Measurements from ENCODE around the gene PSMB2. TPM values are rescaled to one million over a fixed set of nuclear protein-coding genes. Genes with fewer than 3 reads are reported as not detected.
"Not testable (repeated sequence)": the region's sequence is repeated elsewhere in the genome, so short reads cannot be mapped to it uniquely, and the experiment has no call there.

The PSMB2 gene
- total RNA-seq, 1 experiment from 2014 or later = 124 TPM

DNA sequence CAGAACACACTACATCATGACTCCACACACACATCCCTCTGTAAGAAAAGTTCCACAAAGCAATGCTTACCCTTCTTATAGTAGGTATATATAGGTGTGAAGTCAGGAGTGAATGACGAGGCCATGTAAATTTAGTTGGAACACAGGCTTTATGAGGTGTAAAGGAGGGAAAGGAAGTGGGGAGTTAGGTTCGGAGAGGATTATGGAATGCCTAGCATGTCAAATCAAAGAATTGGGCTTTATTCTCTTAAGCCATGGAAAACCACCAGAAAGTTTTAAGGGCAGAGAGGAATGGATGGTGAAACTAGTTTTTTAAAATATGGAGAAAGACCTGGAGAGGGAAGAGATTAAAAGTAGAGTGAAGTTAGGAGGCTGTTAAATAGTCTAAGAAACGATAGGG lies 41.9 kb downstream of the PSMB2 start:
- in situ Hi-C loops (cut with HindIII; ENCODE audit: low sequenced_read_pairs) = no loop called here
- no peak for DNase-seq (ENCODE audit: low spot score)

DNA sequence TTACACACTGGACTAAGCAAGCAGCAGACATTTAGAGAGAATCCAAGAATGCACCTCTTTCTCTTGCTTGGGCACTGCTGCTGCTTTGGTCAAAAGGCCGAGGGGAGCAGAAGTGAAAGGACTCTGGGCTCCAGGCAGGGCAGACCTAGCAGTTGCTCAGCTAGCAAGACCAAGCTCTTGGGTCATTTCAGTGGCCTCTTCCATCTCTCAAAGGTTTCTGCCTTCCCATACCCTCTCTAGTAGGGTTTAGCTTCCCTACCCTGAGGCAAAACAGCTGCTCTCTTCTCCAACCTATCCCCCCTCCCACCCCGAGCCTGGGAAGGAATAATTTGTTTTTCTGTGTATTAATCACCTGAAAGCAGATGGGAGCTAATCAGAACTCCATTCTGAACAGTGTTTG lies 42.4 kb downstream of the PSMB2 start:
- DNase-seq (ENCODE audit: low spot score) = no peak
- in situ Hi-C loops (cut with HindIII; ENCODE audit: low sequenced_read_pairs) = no loop called here

DNA sequence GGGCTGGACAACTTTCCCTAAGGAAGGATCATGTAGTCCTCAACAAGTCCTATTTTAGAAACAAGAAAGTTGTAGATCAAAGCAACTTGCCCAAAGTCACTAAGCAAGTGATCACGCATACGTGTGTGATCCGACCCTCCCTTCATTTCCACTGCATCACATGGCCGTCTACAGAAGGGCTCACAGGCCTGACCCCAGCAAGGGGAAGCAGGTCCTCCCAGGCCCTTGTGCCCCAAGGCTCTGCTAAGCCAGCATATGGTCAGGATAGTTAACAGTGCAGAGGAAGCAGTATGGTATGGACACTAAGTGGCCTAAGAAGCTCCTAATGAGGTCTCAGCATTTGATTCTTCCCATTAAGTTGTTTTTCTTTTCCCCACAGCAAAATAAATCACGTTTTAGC lies 43.5 kb downstream of the PSMB2 start:
- in situ Hi-C loops (cut with HindIII; ENCODE audit: low sequenced_read_pairs) = no loop called here

DNA sequence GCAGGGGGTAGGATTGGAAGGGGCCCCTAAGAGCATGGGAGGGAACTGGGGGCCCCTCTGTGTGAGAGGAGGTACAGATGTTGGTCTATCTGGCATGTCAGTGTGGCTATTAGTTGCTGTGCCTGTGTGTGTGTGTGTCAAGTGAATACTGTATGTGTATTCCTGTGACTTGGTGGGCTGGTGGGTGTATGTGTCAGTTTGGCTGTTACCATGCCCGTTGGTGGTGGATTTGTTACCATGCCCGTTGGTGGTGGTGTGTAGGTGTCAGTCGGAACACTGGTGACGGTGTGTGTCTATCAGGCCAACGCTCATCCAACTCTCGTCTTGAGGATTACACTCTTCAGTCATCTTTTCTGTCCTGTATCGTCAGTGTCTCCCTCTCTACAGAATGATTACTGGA lies 45.6 kb downstream of the PSMB2 start:
- in situ Hi-C loops (cut with HindIII; ENCODE audit: low sequenced_read_pairs) = no loop called here
- DNase-seq (ENCODE audit: low spot score) = no peak

More for the DNA sequence above, 43.5 kb downstream of the PSMB2 start:
- no peak for DNase-seq (ENCODE audit: low spot score)

DNA sequence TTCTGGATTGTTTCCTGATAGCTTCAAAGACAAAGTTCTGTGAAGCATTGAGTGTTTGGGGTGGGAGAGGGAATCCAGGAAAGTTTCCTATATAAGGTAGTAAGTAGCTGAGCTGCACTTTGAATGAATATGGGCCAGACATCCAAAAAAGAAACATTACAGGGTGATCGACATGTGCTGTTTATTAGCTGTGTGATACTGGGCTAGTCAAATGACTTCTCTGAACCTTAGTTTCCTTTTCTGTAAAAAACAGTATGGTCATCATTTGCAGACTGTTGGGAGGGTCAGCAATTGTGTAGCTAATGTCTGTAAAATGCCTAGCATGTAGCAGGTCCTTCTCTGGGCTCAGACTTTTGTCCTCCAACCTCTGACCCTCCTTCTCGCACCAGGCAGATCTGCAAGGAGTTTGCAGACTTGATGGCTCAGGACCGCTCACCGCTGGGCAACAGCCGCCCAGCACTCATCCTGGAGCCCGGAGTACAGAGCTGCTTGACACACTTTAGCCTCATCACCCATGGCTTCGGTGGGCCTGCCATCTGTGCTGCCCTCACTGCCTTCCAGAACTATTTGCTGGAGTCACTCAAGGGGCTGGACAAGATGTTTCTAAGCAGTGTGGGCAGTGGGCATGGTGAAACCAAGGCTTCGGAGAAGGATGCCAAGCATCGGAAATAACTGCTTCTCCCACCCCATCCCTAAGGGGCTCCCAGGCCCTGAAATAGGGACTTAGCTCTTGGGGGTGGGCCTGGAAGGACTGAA lies 47.1 kb downstream of the PSMB2 start:
- in situ Hi-C loops (cut with HindIII; ENCODE audit: low sequenced_read_pairs) = no loop called here

DNA sequence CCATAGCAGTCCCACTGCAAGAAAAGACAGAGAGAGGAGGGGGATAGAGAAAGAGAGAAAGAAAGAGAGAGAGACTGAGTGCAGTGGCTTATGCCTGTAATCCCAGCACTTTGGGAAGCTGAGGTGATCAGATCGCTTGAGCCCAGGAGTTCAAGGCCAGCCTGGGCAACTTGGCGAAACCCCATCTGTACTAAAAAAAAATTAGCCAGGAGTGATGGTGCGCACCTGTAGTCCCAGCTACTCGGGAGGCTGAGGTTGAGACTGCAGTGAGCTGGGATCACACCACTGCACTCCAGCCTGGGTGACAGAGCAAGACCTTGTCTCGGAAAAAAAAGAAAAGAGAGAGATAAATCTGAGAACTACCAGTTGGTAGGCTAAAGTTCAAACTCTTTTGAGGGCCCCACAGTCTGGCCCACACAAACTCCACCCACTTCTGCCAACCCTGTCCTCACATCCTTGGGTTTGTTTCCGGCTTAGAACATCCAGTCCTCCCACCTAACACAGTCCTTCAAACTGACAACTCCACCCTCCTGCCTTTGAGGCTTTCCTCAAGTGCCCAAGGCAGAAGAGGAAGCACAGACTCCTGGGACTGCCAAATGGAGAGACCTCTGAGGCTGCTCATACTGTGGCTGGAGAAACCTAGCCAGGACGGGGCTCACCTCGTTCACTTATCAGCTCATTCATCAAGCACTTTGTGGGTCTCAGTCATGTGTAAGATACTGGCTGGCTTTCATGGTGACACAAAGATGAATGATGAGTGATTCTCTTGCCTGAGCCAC lies 48.1 kb downstream of the PSMB2 start:
- DNase-seq (ENCODE audit: low spot score) = no peak
- in situ Hi-C loops (cut with HindIII; ENCODE audit: low sequenced_read_pairs) = no loop called here

More for the DNA sequence above, 47.1 kb downstream of the PSMB2 start:
- DNase-seq (ENCODE audit: low spot score) = no peak

DNA sequence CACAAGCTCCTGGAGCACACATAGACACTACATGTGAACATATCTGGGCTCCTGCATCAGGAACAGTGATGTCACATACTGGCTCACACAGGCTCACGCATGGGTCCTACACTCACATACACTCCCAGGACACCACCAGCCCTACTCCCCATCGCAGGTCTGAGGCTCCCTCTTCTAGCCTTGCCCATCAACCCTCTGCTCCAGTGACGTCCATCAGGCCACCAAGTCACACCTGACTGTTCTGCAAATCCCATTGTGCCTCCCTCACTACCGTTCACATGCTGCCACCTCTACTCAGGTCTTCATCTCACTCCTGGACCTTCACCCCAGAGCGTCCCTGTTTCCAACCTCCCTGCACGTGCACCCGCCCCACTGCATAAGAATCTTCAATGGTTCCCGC lies 50.1 kb downstream of the PSMB2 start:
- in situ Hi-C loops (cut with HindIII; ENCODE audit: low sequenced_read_pairs) = no loop called here
- DNase-seq (ENCODE audit: low spot score) = no peak

DNA sequence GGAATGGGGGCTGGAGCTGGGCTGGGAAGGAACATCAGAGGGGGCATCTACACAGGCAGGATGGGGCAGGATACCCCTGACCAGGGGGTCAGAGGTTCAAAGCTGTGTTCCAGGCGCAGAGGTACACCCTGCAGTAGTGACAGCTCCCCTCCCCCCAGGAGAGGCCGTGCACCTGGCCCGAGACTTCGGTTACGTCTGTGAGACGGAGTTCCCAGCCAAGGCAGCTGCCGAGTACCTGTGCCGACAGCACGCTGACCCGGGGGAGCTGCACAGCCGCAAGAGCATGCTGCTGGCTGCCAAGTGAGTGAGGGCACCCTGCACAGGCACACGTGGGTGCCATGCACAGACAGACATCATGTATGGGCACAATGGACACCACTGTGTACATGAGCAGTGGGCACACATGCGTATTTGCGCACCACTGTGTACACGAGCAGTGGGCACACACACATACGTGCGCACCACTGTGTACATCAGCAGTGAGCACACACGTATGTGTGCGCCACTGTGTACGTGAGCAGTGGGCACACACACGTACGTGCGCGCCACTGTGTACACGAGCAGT lies 50.8 kb downstream of the PSMB2 start:
- no peak for DNase-seq (ENCODE audit: low spot score)
- in situ Hi-C loops (cut with HindIII; ENCODE audit: low sequenced_read_pairs) = no loop called here

DNA sequence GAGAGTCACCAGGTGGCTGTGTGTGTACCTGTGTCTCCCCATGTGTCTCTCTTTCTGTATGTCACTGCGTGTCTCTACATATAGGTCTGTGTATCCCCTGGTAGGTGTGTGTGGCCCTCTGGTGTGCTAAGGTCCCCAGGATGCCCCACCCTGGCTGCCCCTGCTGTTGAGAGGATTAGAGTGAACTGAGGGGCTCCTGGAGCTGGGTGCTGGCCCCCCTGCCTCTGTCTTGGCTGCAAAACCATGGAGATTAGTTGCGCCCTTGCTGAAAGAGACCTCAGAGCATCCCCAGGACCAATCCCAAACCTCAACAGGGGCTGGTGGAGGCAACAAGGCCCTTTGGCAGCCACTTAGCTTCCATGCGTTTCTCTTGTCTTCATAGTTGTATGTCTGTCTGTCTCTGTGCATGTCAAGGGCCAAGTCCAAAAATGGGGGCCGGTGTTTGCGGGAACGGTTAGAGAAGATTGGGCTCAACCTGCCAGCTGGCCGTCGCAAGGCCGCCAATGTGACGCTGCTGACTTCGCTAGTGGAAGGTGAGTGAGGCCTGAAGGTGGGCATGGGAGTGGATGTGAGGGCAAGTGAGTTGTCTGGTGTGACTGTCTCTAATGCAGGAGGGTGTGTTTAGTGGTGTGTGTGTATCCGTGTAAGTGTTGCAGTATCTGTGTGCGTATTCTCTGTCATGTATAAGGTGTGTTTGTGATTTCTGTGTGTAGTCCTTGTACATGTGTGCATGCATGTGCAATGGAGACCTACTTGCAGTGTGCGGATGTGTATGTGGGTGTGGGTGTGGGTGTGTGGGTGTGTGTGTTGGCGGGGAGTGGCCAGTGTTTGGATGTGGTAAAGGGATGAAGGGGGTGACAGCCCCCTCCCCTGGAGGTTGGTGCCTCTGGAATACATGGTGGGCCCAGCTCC lies 51.6 kb downstream of the PSMB2 start:
- DNase-seq (ENCODE audit: low spot score) = no peak
- in situ Hi-C loops (cut with HindIII; ENCODE audit: low sequenced_read_pairs) = no loop called here

DNA sequence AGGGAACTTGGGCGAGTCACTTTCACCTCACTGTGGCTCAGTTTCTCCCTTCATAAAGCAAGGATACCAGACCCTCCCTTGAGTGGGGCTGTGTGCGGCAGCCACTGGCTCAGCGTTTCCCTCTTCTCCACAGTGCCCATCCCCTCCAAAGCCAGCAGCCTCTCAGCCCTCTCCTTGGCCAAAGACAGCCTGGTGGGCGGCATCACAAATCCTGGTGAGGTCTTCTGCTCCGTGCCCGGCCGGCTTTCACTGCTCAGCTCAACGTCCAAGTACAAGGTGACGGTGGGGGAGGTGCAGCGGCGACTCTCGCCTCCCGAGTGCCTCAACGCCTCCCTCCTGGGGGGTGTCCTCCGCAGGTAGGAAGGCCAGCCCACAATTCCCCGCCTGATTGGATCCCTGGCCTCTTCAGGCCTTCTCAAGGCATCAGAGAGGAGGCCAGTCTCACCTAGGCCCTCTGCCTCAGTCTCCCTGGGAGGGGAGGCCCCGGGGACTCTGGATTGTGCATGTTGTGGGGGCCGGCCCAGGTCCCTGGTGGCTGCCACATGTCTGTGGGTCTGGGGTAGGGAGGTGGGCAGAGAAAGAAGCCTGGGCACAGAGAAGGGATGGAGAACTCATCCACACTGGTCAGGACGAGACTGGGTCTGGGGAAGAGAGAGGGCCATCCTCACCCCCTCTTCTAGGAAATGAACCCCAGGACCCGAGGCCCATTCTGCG lies 53.0 kb downstream of the PSMB2 start:
- DNase-seq (ENCODE audit: low spot score) = no peak
- in situ Hi-C loops (cut with HindIII; ENCODE audit: low sequenced_read_pairs) = no loop called here

DNA sequence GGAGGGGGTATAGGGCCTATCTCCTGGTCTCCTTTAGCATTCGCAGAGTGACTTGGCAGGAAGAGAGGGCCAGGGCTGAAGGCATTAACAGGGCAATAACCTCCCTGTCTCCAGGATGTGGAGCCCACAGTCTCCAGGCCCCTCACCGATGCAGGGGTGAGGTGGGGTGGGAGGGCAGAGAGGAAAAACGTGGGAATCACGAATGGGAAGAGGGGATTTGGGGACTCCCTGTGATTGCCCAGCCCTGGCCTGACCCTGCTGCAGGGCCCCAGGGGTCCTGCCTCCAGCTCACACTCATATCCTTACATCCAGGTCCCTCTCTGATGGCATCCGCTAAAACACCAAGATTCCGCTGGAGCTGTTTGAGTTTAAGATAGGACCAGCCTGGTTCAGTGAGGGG lies 53.6 kb downstream of the PSMB2 start:
- in situ Hi-C loops (cut with HindIII; ENCODE audit: low sequenced_read_pairs) = no loop called here
- no peak for DNase-seq (ENCODE audit: low spot score)

DNA sequence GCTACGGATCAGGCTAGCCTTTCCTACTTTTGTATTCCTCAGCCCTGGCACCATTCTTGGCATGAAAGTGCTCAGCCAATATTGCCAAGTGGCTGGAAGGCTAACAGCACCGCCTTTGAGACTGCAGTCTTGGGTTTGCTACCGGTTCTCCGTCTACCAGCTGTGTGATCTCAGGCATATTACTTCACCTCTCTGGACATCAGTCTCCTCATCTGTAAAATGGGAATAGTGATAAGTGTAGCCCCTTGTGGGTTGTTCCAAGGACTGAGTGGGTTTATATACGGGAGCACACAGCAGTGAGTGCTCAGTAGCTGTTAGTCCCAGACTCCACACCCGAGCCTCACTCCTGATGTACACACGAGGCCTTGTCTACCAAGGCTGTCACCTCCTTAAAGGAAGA lies 54.5 kb downstream of the PSMB2 start:
- no peak for DNase-seq (ENCODE audit: low spot score)
- in situ Hi-C loops (cut with HindIII; ENCODE audit: low sequenced_read_pairs) = no loop called here

DNA sequence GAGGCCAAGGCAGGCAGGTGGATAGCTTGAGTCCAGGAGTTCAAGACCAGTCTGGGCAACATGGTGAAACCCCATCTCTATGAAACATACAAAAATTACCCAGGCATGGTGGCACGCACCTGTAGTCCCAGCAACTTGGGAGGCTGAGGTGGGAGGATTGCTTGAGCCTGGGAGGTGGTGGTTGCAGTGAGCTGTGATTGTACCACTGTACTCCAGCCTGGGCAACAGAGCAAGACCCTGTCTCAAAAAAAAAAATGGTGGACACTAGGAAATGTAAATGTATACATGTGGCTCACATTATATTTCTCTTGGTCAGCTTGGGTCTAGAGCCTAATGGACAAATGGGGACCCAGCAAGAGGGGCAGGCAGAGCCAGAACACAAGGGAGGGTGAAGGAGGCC lies 55.5 kb downstream of the PSMB2 start:
- in situ Hi-C loops (cut with HindIII; ENCODE audit: low sequenced_read_pairs); DNase-seq (ENCODE audit: low spot score): not testable (repeated sequence)

DNA sequence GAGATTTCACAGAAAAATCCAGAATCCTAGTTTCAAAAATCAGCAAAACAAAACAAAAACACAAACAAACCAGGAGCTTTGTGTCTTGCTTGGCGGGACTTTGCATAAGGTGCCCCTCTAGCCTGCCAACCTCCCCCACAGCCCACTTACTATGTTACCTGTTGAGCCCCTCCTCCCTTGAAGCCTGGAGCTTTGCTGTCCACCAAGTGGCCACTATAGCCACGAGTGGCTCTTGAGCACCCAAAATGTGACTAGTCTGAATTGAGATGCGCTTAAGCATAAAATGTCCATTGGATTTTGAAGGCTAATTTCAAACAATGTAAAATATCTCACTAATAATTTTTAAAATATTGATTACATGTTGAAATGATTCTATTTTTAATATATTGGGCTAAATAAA lies 56.0 kb downstream of the PSMB2 start:
- in situ Hi-C loops (cut with HindIII; ENCODE audit: low sequenced_read_pairs) = no loop called here
- no peak for DNase-seq (ENCODE audit: low spot score)

DNA sequence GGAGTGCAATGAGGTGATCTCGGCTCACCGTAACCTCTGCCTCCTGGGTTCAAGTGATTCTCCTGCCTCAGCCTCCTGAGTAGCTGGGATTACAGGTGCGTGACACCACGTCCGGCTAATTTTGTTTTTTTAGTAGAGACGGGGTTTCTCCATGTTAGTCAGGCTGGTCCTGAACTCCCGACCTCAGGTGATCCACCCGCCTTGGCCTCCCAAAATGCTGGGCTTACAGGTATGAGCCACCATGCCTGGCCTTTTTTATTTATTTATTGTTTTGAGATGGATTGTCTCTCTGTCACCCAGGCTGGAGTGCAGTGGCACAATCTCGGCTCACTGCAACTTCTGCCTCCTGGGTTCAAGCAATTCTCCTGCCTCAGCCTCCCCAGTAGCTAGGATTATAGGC lies 59.7 kb downstream of the PSMB2 start:
- DNase-seq (ENCODE audit: low spot score); in situ Hi-C loops (cut with HindIII; ENCODE audit: low sequenced_read_pairs): not testable (repeated sequence)

DNA sequence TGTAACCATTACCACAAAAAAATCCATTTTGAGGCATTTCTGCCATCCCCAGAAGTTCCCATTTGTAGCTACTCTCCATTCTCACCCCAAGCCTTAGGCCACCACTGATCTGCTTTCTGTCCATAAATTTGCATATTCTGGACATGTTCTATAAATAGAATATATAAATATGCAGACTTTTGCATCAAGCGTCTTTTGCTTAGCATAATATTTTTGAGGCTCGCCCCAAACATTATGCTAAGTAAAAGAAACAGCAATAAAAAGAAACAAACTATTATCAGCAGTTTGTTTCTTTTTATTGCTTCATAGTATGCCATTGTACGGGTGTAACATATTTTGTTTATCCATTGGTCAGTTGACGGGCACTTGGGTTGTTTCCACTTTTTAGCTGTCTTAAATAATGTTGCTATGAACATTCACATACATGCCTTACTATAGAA lies 60.4 kb downstream of the PSMB2 start:
- DNase-seq (ENCODE audit: low spot score) = no peak
- in situ Hi-C loops (cut with HindIII; ENCODE audit: low sequenced_read_pairs) = no loop called here

DNA sequence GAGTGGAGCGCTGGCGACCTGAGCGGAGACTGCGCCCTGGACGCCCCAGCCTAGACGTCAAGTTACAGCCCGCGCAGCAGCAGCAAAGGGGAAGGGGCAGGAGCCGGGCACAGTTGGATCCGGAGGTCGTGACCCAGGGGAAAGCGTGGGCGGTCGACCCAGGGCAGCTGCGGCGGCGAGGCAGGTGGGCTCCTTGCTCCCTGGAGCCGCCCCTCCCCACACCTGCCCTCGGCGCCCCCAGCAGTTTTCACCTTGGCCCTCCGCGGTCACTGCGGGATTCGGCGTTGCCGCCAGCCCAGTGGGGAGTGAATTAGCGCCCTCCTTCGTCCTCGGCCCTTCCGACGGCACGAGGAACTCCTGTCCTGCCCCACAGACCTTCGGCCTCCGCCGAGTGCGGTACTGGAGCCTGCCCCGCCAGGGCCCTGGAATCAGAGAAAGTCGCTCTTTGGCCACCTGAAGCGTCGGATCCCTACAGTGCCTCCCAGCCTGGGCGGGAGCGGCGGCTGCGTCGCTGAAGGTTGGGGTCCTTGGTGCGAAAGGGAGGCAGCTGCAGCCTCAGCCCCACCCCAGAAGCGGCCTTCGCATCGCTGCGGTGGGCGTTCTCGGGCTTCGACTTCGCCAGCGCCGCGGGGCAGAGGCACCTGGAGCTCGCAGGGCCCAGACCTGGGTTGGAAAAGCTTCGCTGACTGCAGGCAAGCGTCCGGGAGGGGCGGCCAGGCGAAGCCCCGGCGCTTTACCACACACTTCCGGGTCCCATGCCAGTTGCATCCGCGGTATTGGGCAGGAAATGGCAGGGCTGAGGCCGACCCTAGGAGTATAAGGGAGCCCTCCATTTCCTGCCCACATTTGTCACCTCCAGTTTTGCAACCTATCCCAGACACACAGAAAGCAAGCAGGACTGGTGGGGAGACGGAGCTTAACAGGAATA lies 64.0 kb downstream of the PSMB2 start:
- in situ Hi-C loops (cut with HindIII; ENCODE audit: low sequenced_read_pairs) = no loop called here
- DNase-seq (ENCODE audit: low spot score) = no peak

DNA sequence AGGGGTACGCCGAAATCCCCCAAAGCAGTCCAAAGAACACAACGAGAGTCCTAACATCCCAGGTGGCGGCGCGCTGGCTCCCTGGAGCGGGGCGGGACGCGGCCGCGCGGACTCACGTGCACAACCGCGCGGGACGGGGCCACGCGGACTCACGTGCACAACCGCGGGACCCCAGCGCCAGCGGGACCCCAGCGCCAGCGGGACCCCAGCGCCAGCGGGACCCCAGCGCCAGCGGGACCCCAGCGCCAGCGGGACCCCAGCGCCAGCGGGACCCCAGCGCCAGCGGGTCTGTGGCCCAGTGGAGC lies 64.6 kb downstream of the PSMB2 start:
- in situ Hi-C loops (cut with HindIII; ENCODE audit: low sequenced_read_pairs); DNase-seq (ENCODE audit: low spot score): not testable (repeated sequence)
